DMS53 treated with DMSO at 0.1 percent for 48 hours (cell line): ENCODE measurements around the gene ATAD3C.
A peak's percentile ranks its signal among the peaks of the same experiment; 100 is the strongest.
"Not testable (repeated sequence)": the region's sequence is repeated elsewhere in the genome, so short reads cannot be mapped to it uniquely, and the experiment has no call there.

ENCODE experiments used
- DNase-seq: peaks from one replicate; lab custom pipeline; 2025; ENCODE audit not compliant: unreplicated experiment; lab: John Stamatoyannopoulos, UW

Gene ATAD3C

GRCh38 chr1:1449099-1449739 is at the start of gene ATAD3C:
Gene ATAD3C, plus strand, starts transcription at chr1:1449689. Its CDS starts 995 bp downstream, at chr1:1450684.
- no peak for DNase-seq

- no peak for DNase-seq
These were observed 49.5 kb upstream of the ATAD3C start for GRCh38 chr1:1399872-1400575.

- no peak for DNase-seq
These were observed 48.7 kb upstream of the ATAD3C start for GRCh38 chr1:1400576-1401456.

GRCh38 chr1:1401457-1402010 is 48.0 kb upstream of the ATAD3C start:
- DNase-seq = no peak

GRCh38 chr1:1402072-1402900 is 47.2 kb upstream of the ATAD3C start:
- DNase-seq = no peak

GRCh38 chr1:1402901-1403392 is 46.5 kb upstream of the ATAD3C start:
- not testable (repeated sequence) for DNase-seq

GRCh38 chr1:1403653-1404052 is 45.8 kb upstream of the ATAD3C start:
- no peak for DNase-seq

GRCh38 chr1:1406101-1406820 is 43.2 kb upstream of the ATAD3C start:
- DNase-seq = no peak

GRCh38 chr1:1406821-1407635 is 42.5 kb upstream of the ATAD3C start, which contains the start of gene MRPL20:
Gene MRPL20, minus strand, starts transcription at chr1:1407293. Its CDS starts 76 bp downstream, at chr1:1407217.
- DNase-seq = peak; percentile 82

GRCh38 chr1:1407636-1408318 is 41.7 kb upstream of the ATAD3C start:
- no peak for DNase-seq

- not testable (repeated sequence) for DNase-seq
These were observed 39.3 kb upstream of the ATAD3C start for GRCh38 chr1:1410238-1410637.

- DNase-seq = no peak
These were observed 37.9 kb upstream of the ATAD3C start for GRCh38 chr1:1411626-1412025.

- not testable (repeated sequence) for DNase-seq
These were observed 37.1 kb upstream of the ATAD3C start for GRCh38 chr1:1412311-1412902.

- no peak for DNase-seq
These were observed 33.7 kb upstream of the ATAD3C start for GRCh38 chr1:1415751-1416150.

GRCh38 chr1:1417396-1417795 is 32.1 kb upstream of the ATAD3C start:
- DNase-seq = not testable (repeated sequence)

GRCh38 chr1:1417825-1418463 is 31.5 kb upstream of the ATAD3C start:
- DNase-seq = not testable (repeated sequence)
